ENCODE results near the gene ANGPT4. TPM values are rescaled to one million over a fixed set of nuclear protein-coding genes. Genes with fewer than 3 reads are reported as not detected.
"Not testable (repeated sequence)": the region's sequence is repeated elsewhere in the genome, so short reads cannot be mapped to it uniquely, and the experiment has no call there.

Gene ANGPT4
- total and polyA plus RNA-seq, 2 donors: 0.21 to 2.0 TPM

DNA sequence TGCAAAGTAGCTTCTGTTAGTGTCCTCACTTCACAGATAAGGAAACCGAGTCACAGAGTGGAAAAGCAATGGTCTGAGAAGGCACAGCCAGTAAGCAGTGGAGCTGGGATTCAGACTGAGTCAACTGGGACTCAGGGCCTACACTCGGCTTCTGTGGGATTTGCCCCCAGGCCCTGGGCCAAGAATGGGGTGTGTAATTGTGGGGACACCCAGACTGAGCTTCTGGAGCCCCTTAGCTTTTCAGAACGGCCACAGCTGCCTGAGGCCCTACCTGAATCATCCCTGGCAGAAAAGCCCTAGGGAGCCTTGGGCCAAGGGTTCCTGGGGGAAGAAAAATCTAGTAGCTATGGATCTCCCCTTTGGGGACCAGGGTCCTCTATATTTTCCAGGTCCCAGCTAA is 6.5 kb downstream of the ANGPT4 start:
- H3K4me3 ChIP-seq (ENCODE audit: low read depth, low read length): no peak overlapping the region
- H3K27ac ChIP-seq (ENCODE audit: low read depth): no peak overlapping the region
- H3K36me3 ChIP-seq (ENCODE audit: insufficient read depth): no peaks in the 10 kb centered on the region
- no peaks in the 10 kb centered on the region for H3K4me1 ChIP-seq (ENCODE audit: insufficient read depth)
- WGBS: 67% methylated on average over 3 of the region's 3 CpGs
- no peak for DNase-seq (ENCODE audit: extremely low spot score)

- Histone ChIP-seq H3K27ac (ENCODE audit: low read depth) (no peak overlapping the region), H3K36me3 (ENCODE audit: insufficient read depth) (no peaks in the 10 kb centered on the region), H3K4me3 (ENCODE audit: low read depth, low read length) (no peak overlapping the region), H3K4me1 (ENCODE audit: insufficient read depth) (no peaks in the 10 kb centered on the region)
- 79% methylated on average over 4 of the region's 4 CpGs for WGBS
- DNase-seq (ENCODE audit: extremely low spot score): no peak
Observed at GRCh38 chr20:906703-907270, 9.3 kb downstream of the ANGPT4 start.

- WGBS: 79% methylated on average over 6 of the region's 6 CpGs
- no peaks in the 10 kb centered on the region for H3K4me1 ChIP-seq (ENCODE audit: insufficient read depth)
- H3K4me3 ChIP-seq (ENCODE audit: low read depth, low read length): no peak overlapping the region
- no peak overlapping the region for H3K27ac ChIP-seq (ENCODE audit: low read depth)
- no peak for DNase-seq (ENCODE audit: extremely low spot score)
- no peaks in the 10 kb centered on the region for H3K36me3 ChIP-seq (ENCODE audit: insufficient read depth)
Observed at GRCh38 chr20:906001-906520, 10.1 kb downstream of the ANGPT4 start.

DNA sequence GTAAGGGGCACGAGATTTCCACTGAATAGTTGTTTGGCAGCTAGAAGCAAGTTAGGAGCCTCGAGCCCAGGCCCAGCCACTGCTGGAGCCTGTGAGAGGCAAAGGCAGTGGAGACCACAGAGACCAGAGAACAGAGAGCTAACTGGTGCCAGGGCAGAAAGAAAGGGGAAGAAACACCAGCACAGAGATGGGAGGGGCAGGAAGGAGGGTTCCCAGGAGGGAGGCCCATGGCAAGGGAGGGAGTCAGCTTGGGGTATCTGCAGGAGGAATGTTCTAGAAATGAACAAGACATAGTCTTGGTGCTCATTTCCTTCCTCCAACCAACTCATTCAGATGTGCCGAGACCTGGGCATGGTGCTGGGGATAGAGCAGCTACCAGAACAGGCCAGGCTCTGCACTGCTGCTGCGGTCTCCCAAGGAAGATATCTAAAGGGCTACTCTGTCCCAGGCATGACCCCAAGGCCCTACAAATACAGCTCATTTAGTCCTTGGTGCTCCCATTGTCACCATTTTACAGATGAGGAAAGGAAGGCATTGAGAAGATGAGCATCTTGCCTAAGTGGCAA is 10.7 kb downstream of the ANGPT4 start:
- Histone ChIP-seq H3K27ac (ENCODE audit: low read depth) (no peak overlapping the region), H3K4me3 (ENCODE audit: low read depth, low read length) (no peak overlapping the region), H3K36me3 (ENCODE audit: insufficient read depth) (no peaks in the 10 kb centered on the region), H3K4me1 (ENCODE audit: insufficient read depth) (no peaks in the 10 kb centered on the region)
- DNase-seq (ENCODE audit: extremely low spot score): no peak
- WGBS: 54% methylated on average over 4 of the region's 4 CpGs

- Histone ChIP-seq H3K36me3 (ENCODE audit: insufficient read depth) (no peaks in the 10 kb centered on the region), H3K27ac (ENCODE audit: low read depth) (no peak overlapping the region), H3K4me1 (ENCODE audit: insufficient read depth) (no peaks in the 10 kb centered on the region), H3K4me3 (ENCODE audit: low read depth, low read length) (no peak overlapping the region)
- DNase-seq (ENCODE audit: extremely low spot score): no peak
- 83% methylated on average over 2 of the region's 2 CpGs for WGBS
Observed at GRCh38 chr20:904039-904545, 12.0 kb downstream of the ANGPT4 start.

DNA sequence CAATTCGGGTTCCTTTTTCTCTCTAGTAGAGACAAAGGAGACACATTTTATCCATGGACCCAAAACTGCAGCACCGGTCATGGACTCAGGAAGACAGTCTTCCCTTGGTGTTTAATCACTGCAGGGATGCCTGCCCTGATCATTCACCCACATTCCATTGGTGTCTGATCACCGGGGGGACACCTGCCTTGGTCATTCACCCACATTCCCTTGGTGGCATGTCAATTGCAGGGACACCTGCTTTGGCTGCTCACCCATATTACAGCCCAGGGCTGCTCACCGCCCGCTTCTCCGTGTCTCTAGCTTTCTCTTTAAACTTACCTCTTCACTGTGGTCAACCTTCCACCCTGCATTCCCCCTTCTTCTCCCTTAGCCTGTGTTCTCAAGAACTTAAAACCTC is 18.7 kb downstream of the ANGPT4 start:
- not testable (repeated sequence) for H3K4me1 ChIP-seq (ENCODE audit: insufficient read depth); DNase-seq (ENCODE audit: extremely low spot score); H3K27ac ChIP-seq (ENCODE audit: low read depth); H3K36me3 ChIP-seq (ENCODE audit: insufficient read depth); H3K4me3 ChIP-seq (ENCODE audit: low read depth, low read length)
- WGBS: 82% methylated on average over 6 of the region's 6 CpGs

DNA sequence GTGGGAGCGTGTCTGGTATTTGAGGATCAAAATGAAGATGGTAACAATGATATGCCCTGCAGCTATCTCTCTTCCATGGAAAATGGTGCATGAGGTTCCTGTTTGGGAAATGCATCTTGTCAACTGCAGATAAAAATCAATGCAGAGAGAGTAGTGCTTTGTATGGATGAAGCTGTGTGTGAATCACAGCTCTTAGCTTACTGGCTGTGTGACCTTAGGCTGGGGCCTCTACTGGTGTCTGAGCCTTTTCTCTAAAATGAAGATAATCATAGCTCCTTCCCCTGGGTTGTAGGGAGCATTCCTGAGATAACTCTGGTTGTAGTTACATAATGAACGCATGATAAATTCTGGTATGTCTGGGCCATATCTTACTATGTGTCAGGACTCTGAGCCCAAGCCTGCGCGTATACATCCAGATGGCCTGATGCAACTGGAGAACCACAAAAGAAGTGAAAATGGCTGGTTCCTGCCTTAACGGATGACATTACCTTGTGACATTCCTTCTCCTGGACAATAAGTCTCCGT is 19.6 kb downstream of the ANGPT4 start:
- Histone ChIP-seq H3K36me3 (ENCODE audit: insufficient read depth) (no peaks in the 10 kb centered on the region), H3K27ac (ENCODE audit: low read depth) (no peak overlapping the region), H3K4me1 (ENCODE audit: insufficient read depth) (no peaks in the 10 kb centered on the region), H3K4me3 (ENCODE audit: low read depth, low read length) (no peak overlapping the region)
- no peak for DNase-seq (ENCODE audit: extremely low spot score)
- 71% methylated on average over 6 of the region's 6 CpGs for WGBS

DNA sequence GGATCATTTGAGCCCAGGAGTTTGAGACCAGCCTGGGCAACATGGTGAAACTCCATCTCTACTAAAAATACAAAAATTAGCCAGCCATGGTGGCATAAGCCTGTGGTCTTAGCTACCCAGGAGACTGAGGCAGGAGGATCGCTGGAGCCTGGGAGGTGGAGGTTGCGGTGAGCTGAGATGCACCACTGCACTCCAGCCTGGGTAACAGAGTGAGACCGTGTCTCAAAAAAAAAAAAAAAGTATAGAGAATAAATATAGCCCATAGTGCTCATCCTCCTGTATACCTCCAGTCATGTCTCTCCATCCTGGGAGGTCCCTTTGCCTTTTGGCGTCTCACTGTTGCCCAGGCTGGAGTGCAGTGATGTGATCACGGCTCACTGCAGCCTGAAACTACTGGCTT is 23.8 kb downstream of the ANGPT4 start:
- H3K4me1 ChIP-seq (ENCODE audit: insufficient read depth); H3K4me3 ChIP-seq (ENCODE audit: low read depth, low read length); H3K36me3 ChIP-seq (ENCODE audit: insufficient read depth); DNase-seq (ENCODE audit: extremely low spot score); H3K27ac ChIP-seq (ENCODE audit: low read depth): not testable (repeated sequence)
- 84% methylated on average over 5 of the region's 5 CpGs for WGBS

DNA sequence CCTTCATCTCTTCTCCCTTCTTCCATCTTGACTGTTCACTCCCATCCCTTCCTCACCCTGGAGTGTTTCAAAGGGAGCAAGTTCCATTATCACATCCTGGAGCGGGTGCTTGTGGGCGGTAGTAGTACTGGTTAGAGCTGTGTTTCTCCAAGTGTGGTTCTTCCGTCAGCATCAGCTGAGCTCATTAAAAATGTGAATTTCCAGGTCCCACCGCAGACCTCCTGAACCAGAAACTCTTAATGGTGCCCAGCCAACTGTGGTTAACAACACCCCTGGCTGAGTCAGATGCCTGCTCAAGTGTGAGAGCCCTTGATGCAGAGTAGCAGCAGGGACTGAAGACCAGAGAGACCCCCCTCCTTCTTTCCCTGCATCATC is 24.4 kb downstream of the ANGPT4 start:
- Histone ChIP-seq H3K27ac (ENCODE audit: low read depth) (no peak overlapping the region), H3K4me1 (ENCODE audit: insufficient read depth) (no peaks in the 10 kb centered on the region), H3K4me3 (ENCODE audit: low read depth, low read length) (no peak overlapping the region), H3K36me3 (ENCODE audit: insufficient read depth) (no peaks in the 10 kb centered on the region)
- DNase-seq (ENCODE audit: extremely low spot score): no peak
- 65% methylated on average over 4 of the region's 4 CpGs for WGBS

- peak; percentile 78 for DNase-seq (ENCODE audit: extremely low spot score)
- 50% methylated on average over 6 of the region's 6 CpGs for WGBS
- no peak overlapping the region for H3K27ac ChIP-seq (ENCODE audit: low read depth)
- no peaks in the 10 kb centered on the region for H3K36me3 ChIP-seq (ENCODE audit: insufficient read depth)
- H3K4me3 ChIP-seq (ENCODE audit: low read depth, low read length): no peak overlapping the region
- no peaks in the 10 kb centered on the region for H3K4me1 ChIP-seq (ENCODE audit: insufficient read depth)
Observed at GRCh38 chr20:891058-891705, 25.0 kb downstream of the ANGPT4 start.

DNA sequence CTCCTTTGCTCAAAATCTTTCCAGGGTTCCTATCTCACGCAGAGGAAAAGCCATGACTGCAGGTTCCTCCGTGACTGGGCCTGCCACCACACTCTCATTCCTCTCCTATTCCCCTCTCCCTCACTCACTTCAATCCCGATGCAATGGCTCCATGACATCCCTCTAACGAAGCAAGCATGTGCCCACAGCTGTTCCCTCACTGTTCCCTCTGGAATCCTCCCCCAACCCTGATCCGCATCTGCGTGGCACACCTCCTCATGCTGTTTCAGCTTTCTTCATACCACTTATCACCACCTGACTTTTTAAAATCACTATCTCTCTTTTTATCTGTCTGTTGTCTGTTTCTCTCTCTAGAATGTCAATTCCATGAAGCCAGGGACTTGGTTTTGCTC is 25.5 kb downstream of the ANGPT4 start:
- Histone ChIP-seq H3K36me3 (ENCODE audit: insufficient read depth) (no peaks in the 10 kb centered on the region), H3K4me1 (ENCODE audit: insufficient read depth) (no peaks in the 10 kb centered on the region), H3K4me3 (ENCODE audit: low read depth, low read length) (no peak overlapping the region), H3K27ac (ENCODE audit: low read depth) (no peak overlapping the region)
- WGBS: 61% methylated on average over 6 of the region's 6 CpGs
- DNase-seq (ENCODE audit: extremely low spot score): no peak

DNA sequence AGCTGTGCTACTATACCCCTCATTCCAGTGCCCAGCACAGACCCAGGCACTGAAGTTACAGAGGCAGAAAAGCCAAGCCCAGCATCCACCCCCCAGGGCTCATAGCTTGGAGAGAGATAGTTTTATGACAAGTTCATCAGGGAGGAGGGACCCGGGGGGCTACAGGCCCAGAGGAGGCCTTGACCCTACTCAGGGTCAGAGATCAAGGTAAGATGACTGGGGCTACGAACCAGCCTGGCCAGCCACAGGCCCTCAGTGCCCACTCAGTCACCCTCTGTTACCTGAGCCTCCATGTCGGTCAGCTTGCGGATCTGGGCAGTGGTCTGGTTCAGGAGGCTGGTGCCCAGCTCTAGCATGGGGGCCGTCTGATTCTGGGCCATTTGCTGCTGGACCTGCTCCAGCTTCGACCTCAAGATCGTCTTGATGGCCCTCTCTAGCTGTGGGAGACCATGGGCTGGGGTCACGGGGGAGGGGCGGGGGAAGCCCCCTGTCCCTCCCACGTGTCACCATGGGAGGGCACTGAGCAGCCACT is 26.1 kb downstream of the ANGPT4 start:
- Histone ChIP-seq H3K27ac (ENCODE audit: low read depth) (no peak overlapping the region), H3K4me3 (ENCODE audit: low read depth, low read length) (no peak overlapping the region), H3K4me1 (ENCODE audit: insufficient read depth) (no peaks in the 10 kb centered on the region), H3K36me3 (ENCODE audit: insufficient read depth) (no peaks in the 10 kb centered on the region)
- DNase-seq (ENCODE audit: extremely low spot score): no peak
- WGBS: 72% methylated on average over 10 of the region's 10 CpGs

DNA sequence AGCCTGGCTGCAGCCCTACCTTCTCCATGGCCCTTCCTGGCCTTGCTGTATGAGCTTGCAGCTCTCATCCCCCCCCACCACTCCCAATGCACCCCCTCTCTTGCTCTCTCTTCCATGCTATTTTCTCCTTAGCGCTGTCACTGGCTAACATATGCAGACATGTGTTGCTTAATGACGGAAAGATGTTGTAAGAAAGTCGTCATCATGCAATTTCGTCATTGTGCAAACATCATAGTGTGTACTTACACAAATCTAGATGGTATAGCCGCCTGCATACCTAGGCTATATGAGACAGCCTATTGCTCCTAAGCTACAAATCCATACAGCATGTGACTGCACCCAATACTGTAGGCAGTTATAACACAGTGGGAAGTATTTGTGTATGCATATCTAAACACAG is 27.0 kb downstream of the ANGPT4 start:
- Histone ChIP-seq H3K4me3 (ENCODE audit: low read depth, low read length) (no peak overlapping the region), H3K27ac (ENCODE audit: low read depth) (no peak overlapping the region), H3K36me3 (ENCODE audit: insufficient read depth) (no peaks in the 10 kb centered on the region), H3K4me1 (ENCODE audit: insufficient read depth) (no peaks in the 10 kb centered on the region)
- WGBS: 81% methylated on average over 5 of the region's 5 CpGs
- no peak for DNase-seq (ENCODE audit: extremely low spot score)

GRCh38 chr20:888057-888456 is 28.1 kb downstream of the ANGPT4 start:
- no peak for DNase-seq (ENCODE audit: extremely low spot score)
- 50% methylated on average over 2 of the region's 2 CpGs for WGBS
- no peaks in the 10 kb centered on the region for H3K36me3 ChIP-seq (ENCODE audit: insufficient read depth)

More at GRCh38 chr20:888057-888456, 28.1 kb downstream of the ANGPT4 start:
- Histone ChIP-seq H3K4me1 (ENCODE audit: insufficient read depth) (no peaks in the 10 kb centered on the region), H3K4me3 (ENCODE audit: low read depth, low read length) (no peak overlapping the region), H3K27ac (ENCODE audit: low read depth) (no peak overlapping the region)
